ENCODE measurements around the gene HSD11B1.

HSD11B1 gene

DNA sequence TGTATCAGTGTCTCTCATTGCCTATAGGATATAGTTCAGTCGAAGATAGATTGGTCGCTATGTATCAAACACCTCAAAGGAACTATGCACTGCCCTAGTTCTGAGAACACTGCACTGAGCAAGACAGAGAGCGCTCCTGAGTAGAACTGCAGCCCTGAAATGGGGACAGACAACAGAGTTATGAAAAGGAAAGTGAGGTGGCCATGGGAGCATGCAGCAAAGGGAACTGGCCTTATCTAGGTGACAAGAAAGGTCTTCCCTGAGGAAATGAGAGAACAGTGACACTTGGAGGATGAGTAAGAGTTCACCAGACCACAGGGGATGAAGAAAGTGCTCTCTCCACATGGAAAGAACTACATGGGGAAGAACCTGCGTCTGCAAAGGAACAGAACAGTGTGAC lies 36.9 kb upstream of the HSD11B1 start:
- Histone ChIP-seq H3K27ac (0 out of 22 replicates have a peak overlapping the region, but pooled peaks of 1 of the 11 experiments have one; percentile 10), H3K4me1 (peaks cover 0 to 54% (median 22%) of the 10 kb centered on the region in 10 experiments; a peak in 14 of 20 replicates), H3K4me3 (no peak overlapping the region), H3K9ac (no peak overlapping the region), H3K9me3 (replicated peaks in 1 of 11) (peaks cover 0 to 15% (median 7%) of the 10 kb centered on the region in 11 experiments; a peak in 4 of 22 replicates), H4K20me1 (no peaks in the 10 kb centered on the region), H3K27me3 (no peaks in the 10 kb centered on the region), H3K4me2 (peak overlapping the region in 7 of 11 experiments; percentile 4 to 65 (median 39); a peak in 12 of 22 replicates), H3K36me3 (no peaks in the 10 kb centered on the region)
- TF ChIP-seq Cebpa-rat (IDR thresholded peaks at IDR 0.05): no peak

DNA sequence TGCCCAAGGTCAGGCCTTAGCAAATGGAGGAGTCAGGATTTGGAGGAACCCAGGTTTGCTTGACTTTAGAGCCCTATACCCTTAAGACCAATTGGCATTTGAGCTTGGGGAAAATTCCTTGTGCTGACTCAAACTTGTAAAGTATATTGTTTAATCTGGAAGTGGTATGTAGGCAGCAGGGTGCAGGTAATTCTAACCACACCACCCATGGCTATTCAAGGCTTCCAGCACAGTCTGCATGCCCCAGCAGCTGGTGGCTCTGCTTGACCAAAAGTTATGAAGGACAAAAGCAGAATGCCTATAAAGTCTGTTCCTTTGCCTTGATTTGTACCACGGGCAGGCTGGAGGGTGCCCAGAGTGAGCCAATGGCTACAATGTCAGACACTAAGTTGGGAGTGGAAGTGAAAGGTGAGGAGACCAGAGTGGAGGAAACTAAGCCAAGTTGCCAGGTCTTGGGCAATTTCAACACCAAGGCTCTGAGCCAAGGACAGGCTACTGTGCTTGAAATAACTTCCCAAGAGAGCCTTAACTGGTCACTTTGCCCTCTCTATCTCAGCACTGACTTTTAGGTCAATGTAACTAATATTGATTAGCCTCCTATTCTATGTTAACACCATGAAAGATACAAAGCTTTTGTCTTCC lies 34.1 kb upstream of the HSD11B1 start:
- H3K4me3 ChIP-seq: no peak overlapping the region
- TF ChIP-seq Cebpa-rat (IDR thresholded peaks at IDR 0.05): no peak
- H3K9me3 ChIP-seq (replicated peaks in 1 of 11): peaks cover 0 to 19% (median 10%) of the 10 kb centered on the region in 11 experiments; a peak in 19 of 22 replicates
- H3K27ac ChIP-seq: no peak overlapping the region
- no peaks in the 10 kb centered on the region for H4K20me1 ChIP-seq
- H3K27me3 ChIP-seq: peaks cover 1 to 19% (median 13%) of the 10 kb centered on the region in 11 experiments; a peak in 21 of 22 replicates
- H3K4me1 ChIP-seq: peaks cover 0 to 70% (median 41%) of the 10 kb centered on the region in 10 experiments; a peak in 16 of 20 replicates
- no peaks in the 10 kb centered on the region for H3K36me3 ChIP-seq
- peak overlapping the region in 6 of 11 experiments; percentile 6 to 42 (median 35); a peak in 10 of 22 replicates for H3K4me2 ChIP-seq
- H3K9ac ChIP-seq: no peak overlapping the region

DNA sequence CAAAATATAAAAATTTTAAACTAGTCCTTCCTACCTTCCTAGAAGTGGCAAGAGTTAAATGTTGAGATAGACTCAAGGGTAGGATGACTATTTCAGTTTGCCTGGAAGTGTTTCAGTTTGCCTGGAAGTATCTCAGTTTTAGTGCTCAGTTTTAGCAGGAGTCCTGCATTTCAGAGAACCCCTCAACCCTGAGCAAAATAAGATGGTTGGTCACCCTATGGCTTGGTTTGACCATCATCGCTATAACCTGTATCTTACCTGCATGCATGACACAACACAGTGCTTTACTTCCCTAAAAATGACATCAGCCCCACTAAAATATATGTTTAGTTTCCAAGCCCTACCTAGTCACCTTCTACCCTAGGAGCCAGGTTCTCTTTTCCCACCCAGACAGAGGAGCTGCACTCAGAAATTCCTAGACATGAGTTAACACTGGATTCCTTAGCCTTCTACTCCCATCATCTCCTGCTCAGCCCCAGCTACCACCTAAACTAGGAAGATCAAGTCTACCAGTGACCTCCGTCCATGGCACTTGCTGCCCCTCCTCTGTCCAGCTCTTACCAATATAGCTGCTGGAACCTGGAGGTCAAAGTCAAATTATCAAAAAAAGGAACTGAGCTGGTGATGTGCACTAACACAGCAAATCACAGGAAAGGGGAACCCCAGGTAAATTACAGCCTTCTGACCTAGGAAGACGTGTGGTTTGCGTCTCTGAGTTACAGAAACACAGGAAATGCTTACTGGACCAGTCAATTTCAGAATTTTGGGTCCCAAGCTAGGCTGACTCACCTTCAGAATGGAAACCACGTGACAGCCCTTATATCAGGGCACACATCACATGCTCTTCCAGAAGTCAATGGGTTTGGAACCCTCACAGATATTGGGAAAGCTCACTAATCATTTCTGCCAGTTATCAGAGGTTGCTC lies 31.7 kb upstream of the HSD11B1 start:
- Histone ChIP-seq H3K9ac (peak overlapping the region in 2 of 11 experiments; percentile 29 to 40; a peak in 3 of 22 replicates), H3K4me2 (peak overlapping the region in 9 of 11 experiments; percentile 13 to 87 (median 73); a peak in 17 of 22 replicates), H3K9me3 (replicated peaks in 1 of 11) (peaks cover 0 to 26% (median 16%) of the 10 kb centered on the region in 11 experiments; a peak in 19 of 22 replicates), H4K20me1 (no peaks in the 10 kb centered on the region), H3K27ac (peak overlapping the region in 4 of 11 experiments; percentile 16 to 76 (median 60); a peak in 7 of 22 replicates), H3K4me3 (no peak overlapping the region), H3K27me3 (peaks cover 12 to 36% (median 30%) of the 10 kb centered on the region in 11 experiments; a peak in 21 of 22 replicates), H3K36me3 (no peaks in the 10 kb centered on the region), H3K4me1 (peaks cover 0 to 66% (median 34%) of the 10 kb centered on the region in 10 experiments; a peak in 16 of 20 replicates)
- TF ChIP-seq Cebpa-rat (IDR thresholded peaks at IDR 0.05): no peak

DNA sequence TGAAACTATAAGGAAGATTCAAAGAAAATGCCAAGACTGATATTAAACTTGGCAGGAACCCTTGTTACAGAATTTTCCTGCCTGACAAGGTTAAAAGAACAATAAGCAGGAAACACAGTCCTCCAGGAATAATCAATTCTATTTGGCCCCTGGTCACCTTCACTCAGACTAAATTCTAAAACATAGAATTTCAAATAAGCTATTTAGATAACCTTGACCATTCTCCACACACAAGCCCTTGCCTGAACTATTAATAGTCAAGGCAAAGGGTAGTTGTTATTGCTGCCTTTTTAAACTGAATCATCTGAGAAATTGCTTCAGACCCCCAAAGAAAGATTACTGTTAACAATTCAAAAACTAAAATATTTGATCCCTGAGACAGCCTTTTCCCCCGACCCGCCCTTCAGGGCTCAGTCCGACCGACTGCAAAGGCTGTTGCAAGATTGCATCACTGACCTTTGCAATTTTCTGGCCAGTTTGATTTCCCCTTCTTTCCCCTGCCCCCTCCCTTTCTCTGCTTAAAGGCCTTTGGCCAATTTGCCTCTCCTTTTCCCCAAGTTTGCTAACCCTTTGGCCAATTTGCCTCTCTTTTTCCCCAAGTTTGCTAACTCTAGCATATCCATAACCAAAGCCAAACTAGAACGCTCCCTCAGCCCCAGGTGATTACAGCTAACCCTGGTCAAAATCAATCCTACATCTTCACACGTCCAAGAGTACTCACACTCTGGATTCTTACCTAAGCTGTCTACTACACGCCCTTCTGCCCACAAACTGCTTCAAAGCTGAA lies 30.8 kb upstream of the HSD11B1 start:
- TF ChIP-seq Cebpa-rat (IDR thresholded peaks at IDR 0.05): peak in 6 of 11 experiments; percentile 19 to 58 (median 32); a peak in 3 of 22 replicates
- Histone ChIP-seq H3K4me1 (peaks cover 0 to 58% (median 30%) of the 10 kb centered on the region in 10 experiments; a peak in 16 of 20 replicates), H3K4me3 (no peak overlapping the region), H3K27ac (peak overlapping the region in 5 of 11 experiments; percentile 12 to 76 (median 46); a peak in 8 of 22 replicates), H3K9me3 (replicated peaks in 1 of 11) (peaks cover 0 to 26% (median 16%) of the 10 kb centered on the region in 11 experiments; a peak in 19 of 22 replicates), H4K20me1 (no peaks in the 10 kb centered on the region), H3K4me2 (peak overlapping the region; percentile 8 to 87 (median 57); a peak in 17 of 22 replicates), H3K27me3 (peaks cover 12 to 36% (median 30%) of the 10 kb centered on the region in 11 experiments; a peak in 21 of 22 replicates), H3K36me3 (no peaks in the 10 kb centered on the region), H3K9ac (peak overlapping the region in 2 of 11 experiments; percentile 39 to 40; a peak in 4 of 22 replicates)

GRCh38 chr1:209674957-209675564 lies 29.6 kb upstream of the HSD11B1 start, which contains the start of gene G0S2:
TSS of gene G0S2 (plus strand) at chr1:209675412. CDS start at chr1:209675685, 273 bp downstream.
- Histone ChIP-seq H3K4me1 (peaks cover 0 to 58% (median 30%) of the 10 kb centered on the region in 10 experiments; a peak in 16 of 20 replicates), H3K36me3 (no peaks in the 10 kb centered on the region), H4K20me1 (no peaks in the 10 kb centered on the region), H3K9me3 (replicated peaks in 1 of 11) (peaks cover 0 to 26% (median 16%) of the 10 kb centered on the region in 11 experiments; a peak in 19 of 22 replicates), H3K4me2 (peak within 1 kb of the TSS in 9 of 11 experiments; percentile 0 to 87 (median 73); a peak in 16 of 22 replicates), H3K27ac (peak within 1 kb of the TSS in 5 of 11 experiments; percentile 8 to 76 (median 46); a peak in 8 of 22 replicates), H3K9ac (peak within 1 kb of the TSS in 2 of 11 experiments; percentile 39 to 40; a peak in 2 of 22 replicates), H3K27me3 (peaks cover 12 to 36% (median 30%) of the 10 kb centered on the region in 11 experiments; a peak in 21 of 22 replicates), H3K4me3 (peak within 1 kb of the TSS in 1 of 10 experiments; percentile 14; a peak in 2 of 20 replicates)
- no peak for TF ChIP-seq Cebpa-rat (IDR thresholded peaks at IDR 0.05)

DNA sequence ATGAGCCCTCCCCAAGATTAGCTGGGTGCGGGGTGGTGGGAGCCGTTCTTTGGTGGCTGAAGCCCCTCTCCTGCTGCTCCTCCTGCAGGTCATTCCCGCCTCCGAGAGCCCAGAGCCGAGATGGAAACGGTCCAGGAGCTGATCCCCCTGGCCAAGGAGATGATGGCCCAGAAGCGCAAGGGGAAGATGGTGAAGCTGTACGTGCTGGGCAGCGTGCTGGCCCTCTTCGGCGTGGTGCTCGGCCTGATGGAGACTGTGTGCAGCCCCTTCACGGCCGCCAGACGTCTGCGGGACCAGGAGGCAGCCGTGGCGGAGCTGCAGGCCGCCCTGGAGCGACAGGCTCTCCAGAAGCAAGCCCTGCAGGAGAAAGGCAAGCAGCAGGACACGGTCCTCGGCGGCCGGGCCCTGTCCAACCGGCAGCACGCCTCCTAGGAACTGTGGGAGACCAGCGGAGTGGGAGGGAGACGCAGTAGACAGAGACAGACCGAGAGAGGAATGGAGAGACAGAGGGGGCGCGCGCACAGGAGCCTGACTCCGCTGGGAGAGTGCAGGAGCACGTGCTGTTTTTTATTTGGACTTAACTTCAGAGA lies 29.0 kb upstream of the HSD11B1 start:
- Histone ChIP-seq H3K4me1 (peaks cover 0 to 53% (median 30%) of the 10 kb centered on the region in 10 experiments; a peak in 16 of 20 replicates), H3K9me3 (replicated peaks in 1 of 11) (peaks cover 0 to 26% (median 16%) of the 10 kb centered on the region in 11 experiments; a peak in 20 of 22 replicates), H3K36me3 (no peaks in the 10 kb centered on the region), H3K27ac (no peak overlapping the region), H3K9ac (no peak overlapping the region), H3K4me3 (peak overlapping the region in 1 of 10 experiments; percentile 14; a peak in 2 of 20 replicates), H4K20me1 (no peaks in the 10 kb centered on the region), H3K27me3 (peaks cover 12 to 36% (median 30%) of the 10 kb centered on the region in 11 experiments; a peak in 21 of 22 replicates), H3K4me2 (peak overlapping the region in 5 of 11 experiments; percentile 73 to 87 (median 79); a peak in 9 of 22 replicates)
- TF ChIP-seq Cebpa-rat (IDR thresholded peaks at IDR 0.05): no peak

DNA sequence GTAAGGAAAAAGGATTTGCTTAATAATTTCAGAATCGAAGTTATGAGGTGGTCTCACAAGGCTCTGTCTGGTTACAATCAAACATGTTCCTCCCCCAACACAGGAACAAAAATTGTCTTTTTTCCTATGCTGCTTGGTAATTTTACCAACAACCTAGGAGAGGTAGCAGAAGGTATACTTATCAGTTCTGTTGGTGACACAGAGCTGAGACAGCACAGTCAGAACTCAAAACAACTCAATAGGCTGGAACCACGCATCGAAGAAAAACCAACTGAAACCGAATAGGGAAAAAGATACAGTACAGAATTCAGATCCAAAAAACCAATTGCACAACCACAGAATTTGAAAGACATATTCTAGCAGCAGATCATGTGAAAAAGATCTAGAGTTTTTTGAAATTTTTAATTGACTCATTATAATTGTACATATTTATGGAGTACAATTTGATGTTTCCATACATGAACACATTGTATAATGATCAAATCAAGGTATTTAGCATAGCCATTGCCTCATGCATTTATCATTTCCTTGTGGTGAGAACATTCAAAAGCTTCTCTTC lies 25.6 kb upstream of the HSD11B1 start:
- H3K9me3 ChIP-seq (replicated peaks in 1 of 11): peaks cover 0 to 22% (median 16%) of the 10 kb centered on the region in 11 experiments; a peak in 20 of 22 replicates
- H4K20me1 ChIP-seq: no peaks in the 10 kb centered on the region
- TF ChIP-seq Cebpa-rat (IDR thresholded peaks at IDR 0.05): no peak
- H3K27me3 ChIP-seq: peaks cover 12 to 32% (median 29%) of the 10 kb centered on the region in 11 experiments; a peak in 21 of 22 replicates
- H3K4me1 ChIP-seq: peaks cover 0 to 21% (median 14%) of the 10 kb centered on the region in 10 experiments; a peak in 13 of 20 replicates
- H3K9ac ChIP-seq: no peak overlapping the region
- no peak overlapping the region for H3K27ac ChIP-seq
- no peak overlapping the region for H3K4me2 ChIP-seq
- H3K4me3 ChIP-seq: no peak overlapping the region
- H3K36me3 ChIP-seq: no peaks in the 10 kb centered on the region

Measured in BLaER1 treated with 17β-estradiol and CSF1 and Interleukin-3, amounts not matched to agents 10 nM and 100 nM (cell line).